ENCODE results near the gene RABGAP1L.

DNA sequence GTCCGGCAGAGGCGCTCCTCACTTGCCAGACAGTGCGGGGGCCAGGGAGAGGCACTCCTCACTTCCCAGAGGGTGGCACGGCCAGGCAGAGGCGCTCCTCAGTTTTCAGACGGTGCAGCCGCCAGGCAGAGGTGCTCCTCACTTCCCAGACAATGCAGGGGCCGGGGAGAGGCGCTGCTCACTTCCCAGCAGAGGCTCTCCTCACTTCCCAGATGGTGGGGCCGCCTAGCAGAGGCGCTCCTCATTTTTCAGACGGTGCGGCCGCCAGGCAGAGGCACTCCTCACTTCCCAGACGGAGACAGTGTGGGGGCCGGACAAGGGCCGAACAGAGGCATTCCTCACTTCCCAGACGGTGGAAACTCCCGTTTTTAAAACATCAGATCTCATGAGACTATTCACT, 602.0 kb downstream of the RABGAP1L start:
- TF ChIP-seq, protein P1, sequence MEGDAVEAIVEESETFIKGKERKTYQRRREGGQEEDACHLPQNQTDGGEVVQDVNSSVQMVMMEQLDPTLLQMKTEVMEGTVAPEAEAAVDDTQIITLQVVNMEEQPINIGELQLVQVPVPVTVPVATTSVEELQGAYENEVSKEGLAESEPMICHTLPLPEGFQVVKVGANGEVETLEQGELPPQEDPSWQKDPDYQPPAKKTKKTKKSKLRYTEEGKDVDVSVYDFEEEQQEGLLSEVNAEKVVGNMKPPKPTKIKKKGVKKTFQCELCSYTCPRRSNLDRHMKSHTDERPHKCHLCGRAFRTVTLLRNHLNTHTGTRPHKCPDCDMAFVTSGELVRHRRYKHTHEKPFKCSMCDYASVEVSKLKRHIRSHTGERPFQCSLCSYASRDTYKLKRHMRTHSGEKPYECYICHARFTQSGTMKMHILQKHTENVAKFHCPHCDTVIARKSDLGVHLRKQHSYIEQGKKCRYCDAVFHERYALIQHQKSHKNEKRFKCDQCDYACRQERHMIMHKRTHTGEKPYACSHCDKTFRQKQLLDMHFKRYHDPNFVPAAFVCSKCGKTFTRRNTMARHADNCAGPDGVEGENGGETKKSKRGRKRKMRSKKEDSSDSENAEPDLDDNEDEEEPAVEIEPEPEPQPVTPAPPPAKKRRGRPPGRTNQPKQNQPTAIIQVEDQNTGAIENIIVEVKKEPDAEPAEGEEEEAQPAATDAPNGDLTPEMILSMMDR (optimal IDR thresholded peaks at IDR 0.05 in 1 of 3, IDR thresholded peaks at IDR 0.05 in 1 of 3, conservative IDR thresholded peaks at IDR 0.05 in 1 of 3; ENCODE audit: extremely low read depth in 1 of 3, insufficient read depth in 2 of 3, low read length in 3 of 3): no peak
- TF ChIP-seq EZH2 (IDR thresholded peaks at IDR 0.05; ENCODE audit: low read length): no peak

Measured in keratinocyte (primary cell).